K562 (cell line): ENCODE data around the gene TERB2. TPM values are rescaled to one million over a fixed set of nuclear protein-coding genes. Genes with fewer than 3 reads are reported as not detected.
A peak's percentile ranks its signal among the peaks of the same experiment; 100 is the strongest.

Source experiments
- ARID1B ChIP-seq: fragments of 450-650 bp; IDR thresholded peaks from 2 replicates; pipeline ENCODE4 v1.6.1; 2016; ENCODE audit warnings: antibody characterized with exemption, mild to moderate bottlenecking, inconsistent platforms
- BHLHE40 ChIP-seq: IDR thresholded peaks from 2 replicates; pipeline ENCODE4 v1.6.1; 2011; ENCODE audit warnings: low read length, improper control_type of control experiment
- CBFA2T3 ChIP-seq: fragments of 450-650 bp; IDR thresholded peaks from 2 replicates; pipeline ENCODE4 v1.6.1; 2017
- CHD1 ChIP-seq: fragments of 200-600 bp; sonication (generic); IDR thresholded peaks from one replicate; pipeline ENCODE4 v1.6.1; 2012; ENCODE audit warnings: mild to moderate bottlenecking, moderate library complexity, low read length, inconsistent platforms
- ERF ChIP-seq: fragments of 450-650 bp; formaldehyde crosslinking; IDR thresholded peaks from 2 replicates; pipeline ENCODE4 v1.4.0; 2020; ENCODE audit warnings: mild to moderate bottlenecking, mixed read lengths
- HDAC2 ChIP-seq: fragments of 450-650 bp; IDR thresholded peaks from 2 replicates; pipeline ENCODE4 v1.6.1; 2016; ENCODE audit warnings: mild to moderate bottlenecking
- KAT8 ChIP-seq: fragments of 450-650 bp; IDR thresholded peaks from 2 replicates; pipeline ENCODE4 v1.6.1; 2016; ENCODE audit warnings: low read depth, mild to moderate bottlenecking
- KHSRP ChIP-seq: fragments of 450-650 bp; IDR thresholded peaks from 2 replicates; pipeline ENCODE4 v1.6.1; 2017
- MAFG ChIP-seq: fragments of 450-650 bp; conservative IDR thresholded peaks from 2 replicates; pipeline ENCODE4 v1.6.1; 2016; ENCODE audit warnings: missing genetic modification characterization, missing compliant biosample characterization
- MYC ChIP-seq, 2 experiments: fragments of 250-450 bp in 1 of 2; sonication (Bioruptor Pico) in 1 of 2; IDR thresholded peaks; 2 replicates each; pipeline versions ENCODE4 v1.5.1 to v1.6.1; 2012 to 2021; ENCODE audit warnings: low read depth in 2 of 2, borderline replicate concordance in 1 of 2, improper control_type of control experiment in 1 of 2, low read length in 1 of 2, mild to moderate bottlenecking in 1 of 2, moderate library complexity in 1 of 2
- NCOA2 ChIP-seq, 2 experiments: fragments of 450-650 bp; IDR thresholded peaks; 2 replicates each; pipeline ENCODE4 v1.6.1; 2018; ENCODE audit warnings: mild to moderate bottlenecking in 2 of 2, moderate library complexity in 1 of 2; ENCODE audit not compliant: partially characterized antibody in 2 of 2
- NFATC3 ChIP-seq: fragments of 450-650 bp; IDR thresholded peaks from 2 replicates; pipeline ENCODE4 v1.6.1; 2017; ENCODE audit warnings: mild to moderate bottlenecking
- NFE2 ChIP-seq: IDR thresholded peaks from 2 replicates; pipeline ENCODE4 v1.6.1; 2014; ENCODE audit warnings: antibody characterized with exemption, low read depth
- PHF8 ChIP-seq: fragments of 200-600 bp; sonication (generic); IDR thresholded peaks from 2 replicates; pipeline ENCODE4 v1.6.1; 2012; ENCODE audit warnings: mixed run types, mild to moderate bottlenecking, inconsistent platforms, low read length, moderate library complexity, borderline replicate concordance
- POLR2A ChIP-seq: fragments of 450-650 bp; conservative IDR thresholded peaks from 2 replicates; pipeline ENCODE4 v1.6.1; 2016
- POLR2G ChIP-seq: fragments of 200-400 bp; formaldehyde crosslinking; IDR thresholded peaks from 2 replicates; pipeline ENCODE4 v1.6.1; 2017; ENCODE audit warnings: low read depth, mild to moderate bottlenecking, antibody characterized with exemption, low read length, moderate library complexity
- PRMT5 ChIP-seq: sonication (generic); formaldehyde crosslinking; IDR thresholded peaks from 2 replicates; pipeline ENCODE4 v1.5.0; 2020; ENCODE audit warnings: missing genetic modification reagents
- SIN3B ChIP-seq: fragments of 450-650 bp; IDR thresholded peaks from 2 replicates; pipeline ENCODE4 v1.6.1; 2017; ENCODE audit warnings: low read depth, mild to moderate bottlenecking, moderate library complexity
- TAF1 ChIP-seq: IDR thresholded peaks from 2 replicates; pipeline ENCODE4 v1.6.1; 2011; ENCODE audit warnings: mild to moderate bottlenecking, low read length, moderate library complexity; ENCODE audit not compliant: insufficient read depth, control insufficient read depth, severe bottlenecking; ENCODE audit errors: extremely low read depth
- ZEB2 ChIP-seq: fragments of 450-650 bp; IDR thresholded peaks from 2 replicates; pipeline ENCODE4 v1.6.1; 2016
- ZNF217 ChIP-seq: sonication (generic); formaldehyde crosslinking; IDR thresholded peaks from 2 replicates; pipeline ENCODE4 v1.8.0; 2022; ENCODE audit warnings: mild to moderate bottlenecking, missing genetic modification reagents
- ZNF253 ChIP-seq: fragments of 250-450 bp; sonication (Bioruptor Pico); conservative IDR thresholded peaks from 2 replicates; pipeline ENCODE4 v1.6.1; 2021; ENCODE audit warnings: mild to moderate bottlenecking
- ZNF316 ChIP-seq: fragments of 450-650 bp; IDR thresholded peaks from 2 replicates; pipeline ENCODE4 v1.6.1; 2016
- ZNF584 ChIP-seq: fragments of 200-800 bp; sonication (Bioruptor generic); IDR thresholded peaks from 2 replicates; pipeline ENCODE4 v1.6.1; 2016; ENCODE audit warnings: low read depth, mild to moderate bottlenecking, missing genetic modification characterization, missing compliant biosample characterization
- polyA plus RNA-seq, 8 experiments: library from polyadenylated mRNA; depleted of rRNA in 4 of 8; stranded (reverse) in 5 of 8; unstranded in 3 of 8; fragments of >200 nt; fragmentation: Nextera tagmentation in 2 of 8; fragmentation: Illumina TruSeq in 1 of 8; extraction: Ambion mirVana in 2 of 8; extraction: Trizol in 1 of 8; gene quantifications; 2 replicates each; pipeline versions ENCODE4 v1.2.1 to v1.2.3, GENCODE V29; 2011 to 2014; ENCODE audit warnings: inconsistent platforms in 1 of 8, missing spikeins in 1 of 8
- total RNA-seq, 7 experiments: library from RNA; depleted of rRNA in 6 of 7; stranded (reverse); fragments of >200 nt in 6 of 7; fragmentation: Illumina TruSeq in 2 of 7; extraction: Trizol in 2 of 7; gene quantifications; 2 replicates each; pipeline versions ENCODE4 v1.2.1 to v1.2.3, GENCODE V29; 2011 to 2021; ENCODE audit warnings: low replicate concordance in 1 of 7
- TF ChIP-seq, protein P1 (sequence below), 3 experiments: fragments of 200-800 bp in 1 of 3; fragments of 250-450 bp in 1 of 3; fragments of 450-650 bp in 1 of 3; sonication (Bioruptor Pico) in 1 of 3; sonication (Bioruptor generic) in 1 of 3; formaldehyde crosslinking in 1 of 3; IDR thresholded peaks; 2 replicates each; pipeline versions ENCODE4 v1.6.1 to v1.8.0; 2016 to 2022; ENCODE audit warnings: mild to moderate bottlenecking in 2 of 3, missing genetic modification characterization in 2 of 3, missing compliant biosample characterization in 1 of 3, moderate library complexity in 1 of 3
- TF ChIP-seq, protein P2 (sequence below): fragments of 200-800 bp; sonication (Bioruptor generic); IDR thresholded peaks from 2 replicates; pipeline ENCODE4 v1.6.1; 2017; ENCODE audit warnings: missing genetic modification characterization, missing compliant biosample characterization

The TERB2 gene
- total and polyA plus RNA-seq, 9 of the 15 experiments (the other 6 are each of a cell fraction or from before 2014, with no cell fraction given) = not detected

DNA sequence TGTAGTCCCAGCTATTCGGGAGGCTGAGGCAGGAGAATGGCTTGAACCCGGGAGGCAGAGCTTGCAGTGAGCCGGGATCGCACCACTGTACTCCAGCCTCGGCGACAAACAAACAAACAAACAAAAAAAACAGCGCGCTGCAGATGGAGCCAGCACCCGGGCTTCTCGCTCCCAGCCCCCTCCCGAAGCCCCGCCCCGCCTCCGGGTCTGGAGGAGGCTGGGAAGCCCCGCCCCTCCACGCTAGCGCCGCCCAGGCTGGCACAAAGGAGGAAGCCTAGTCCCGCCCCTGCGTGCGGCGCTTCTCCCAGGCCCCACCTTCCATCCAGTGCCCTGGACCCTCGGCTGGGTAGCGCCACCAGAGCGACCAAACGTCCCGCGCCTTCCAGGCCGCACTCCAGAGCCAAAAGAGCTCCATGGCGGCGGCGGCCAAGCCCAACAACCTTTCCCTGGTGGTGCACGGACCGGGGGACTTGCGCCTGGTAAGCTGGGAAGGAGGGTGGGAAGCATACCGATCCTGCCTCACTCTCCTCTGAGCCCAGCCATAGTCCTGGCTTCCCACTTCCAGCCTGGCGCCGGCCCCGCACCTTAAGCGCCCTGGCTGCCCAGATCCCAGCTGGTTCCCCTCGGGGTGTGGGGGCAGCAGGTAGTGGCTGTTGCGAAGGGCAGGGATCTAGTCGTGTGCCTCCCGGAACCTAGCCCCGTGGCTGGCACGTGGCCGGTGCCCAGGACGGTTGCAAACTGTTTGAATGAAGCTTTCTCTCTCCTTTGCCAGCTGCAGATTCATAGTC lies 66.6 kb downstream of the TERB2 start, which contains the start of gene SORD (continued):
- TF ChIP-seq PRMT5 = no peak
- no peak for TF ChIP-seq KHSRP
- TF ChIP-seq CHD1 = peak; percentile 57
- no peak for TF ChIP-seq ZNF253 (CRISPR knock-in tag)
- TF ChIP-seq PHF8 = peak; percentile 73; the same call in 1 of the 2 replicates
- TF ChIP-seq SIN3B = no peak
- no peak for TF ChIP-seq NFATC3
- no peak for TF ChIP-seq ERF (CRISPR knock-in tag)
- TF ChIP-seq ZNF584 (CRISPR knock-in tag) = 0 out of 2 replicates have a peak, but pooled peaks have one; percentile 26
- TF ChIP-seq, protein P1, sequence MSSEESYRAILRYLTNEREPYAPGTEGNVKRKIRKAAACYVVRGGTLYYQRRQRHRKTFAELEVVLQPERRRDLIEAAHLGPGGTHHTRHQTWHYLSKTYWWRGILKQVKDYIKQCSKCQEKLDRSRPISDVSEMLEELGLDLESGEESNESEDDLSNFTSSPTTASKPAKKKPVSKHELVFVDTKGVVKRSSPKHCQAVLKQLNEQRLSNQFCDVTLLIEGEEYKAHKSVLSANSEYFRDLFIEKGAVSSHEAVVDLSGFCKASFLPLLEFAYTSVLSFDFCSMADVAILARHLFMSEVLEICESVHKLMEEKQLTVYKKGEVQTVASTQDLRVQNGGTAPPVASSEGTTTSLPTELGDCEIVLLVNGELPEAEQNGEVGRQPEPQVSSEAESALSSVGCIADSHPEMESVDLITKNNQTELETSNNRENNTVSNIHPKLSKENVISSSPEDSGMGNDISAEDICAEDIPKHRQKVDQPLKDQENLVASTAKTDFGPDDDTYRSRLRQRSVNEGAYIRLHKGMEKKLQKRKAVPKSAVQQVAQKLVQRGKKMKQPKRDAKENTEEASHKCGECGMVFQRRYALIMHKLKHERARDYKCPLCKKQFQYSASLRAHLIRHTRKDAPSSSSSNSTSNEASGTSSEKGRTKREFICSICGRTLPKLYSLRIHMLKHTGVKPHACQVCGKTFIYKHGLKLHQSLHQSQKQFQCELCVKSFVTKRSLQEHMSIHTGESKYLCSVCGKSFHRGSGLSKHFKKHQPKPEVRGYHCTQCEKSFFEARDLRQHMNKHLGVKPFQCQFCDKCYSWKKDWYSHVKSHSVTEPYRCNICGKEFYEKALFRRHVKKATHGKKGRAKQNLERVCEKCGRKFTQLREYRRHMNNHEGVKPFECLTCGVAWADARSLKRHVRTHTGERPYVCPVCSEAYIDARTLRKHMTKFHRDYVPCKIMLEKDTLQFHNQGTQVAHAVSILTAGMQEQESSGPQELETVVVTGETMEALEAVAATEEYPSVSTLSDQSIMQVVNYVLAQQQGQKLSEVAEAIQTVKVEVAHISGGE (CRISPR knock-in tag; IDR thresholded peaks at IDR 0.05) = no peak
- no peak for TF ChIP-seq NFE2
- no peak for TF ChIP-seq ZNF217
- 0 out of 2 replicates have a peak, but pooled peaks have one; percentile 2 for TF ChIP-seq HDAC2
- peak; percentile 38; the same call in 1 of the 2 replicates for TF ChIP-seq ARID1B
- TF ChIP-seq, protein P2, sequence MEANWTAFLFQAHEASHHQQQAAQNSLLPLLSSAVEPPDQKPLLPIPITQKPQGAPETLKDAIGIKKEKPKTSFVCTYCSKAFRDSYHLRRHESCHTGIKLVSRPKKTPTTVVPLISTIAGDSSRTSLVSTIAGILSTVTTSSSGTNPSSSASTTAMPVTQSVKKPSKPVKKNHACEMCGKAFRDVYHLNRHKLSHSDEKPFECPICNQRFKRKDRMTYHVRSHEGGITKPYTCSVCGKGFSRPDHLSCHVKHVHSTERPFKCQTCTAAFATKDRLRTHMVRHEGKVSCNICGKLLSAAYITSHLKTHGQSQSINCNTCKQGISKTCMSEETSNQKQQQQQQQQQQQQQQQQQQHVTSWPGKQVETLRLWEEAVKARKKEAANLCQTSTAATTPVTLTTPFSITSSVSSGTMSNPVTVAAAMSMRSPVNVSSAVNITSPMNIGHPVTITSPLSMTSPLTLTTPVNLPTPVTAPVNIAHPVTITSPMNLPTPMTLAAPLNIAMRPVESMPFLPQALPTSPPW (CRISPR knock-in tag) = peak; percentile 52; the same call in 1 of the 2 replicates
- TF ChIP-seq NCOA2 (IDR thresholded peaks at IDR 0.05; ENCODE audit: partially characterized antibody in 2 of 2) = no peak
- TF ChIP-seq KAT8 = no peak
- TF ChIP-seq ZEB2 = no peak
- TF ChIP-seq MAFG = no peak
- TF ChIP-seq TAF1 = no peak
- peak; percentile 81 for TF ChIP-seq POLR2G
- TF ChIP-seq MYC (IDR thresholded peaks at IDR 0.05; ENCODE audit: low read depth, low read length) = peak; percentile 45
- TF ChIP-seq MYC (CRISPR knock-in tag; IDR thresholded peaks at IDR 0.05; ENCODE audit: borderline replicate concordance, low read depth) = 0 out of 2 replicates have a peak, but pooled peaks have one; percentile 51
- TF ChIP-seq POLR2A = peak; percentile 75
- no peak for TF ChIP-seq CBFA2T3
- TF ChIP-seq BHLHE40 = peak; percentile 25; the same call in 1 of the 2 replicates
- TF ChIP-seq ZNF316 = no peak
